Kidney (tissue), 14 donors: ENCODE results near the gene USP6NL. TPM values are rescaled to one million over a fixed set of nuclear protein-coding genes. Genes with fewer than 3 reads are reported as not detected.

ENCODE experiments used
- DNase-seq, 5 donors: peaks; one replicate each; pipeline ENCODE4 v3.0.0-alpha.2; 2013 to 2020
- FAIRE-seq: peaks from 2 replicates; lab custom pipeline; 2012; peaks lifted over from hg19 to GRCh38; lab: Jason Lieb, UNC
- H3K27ac ChIP-seq, 2 donors: one replicate each; pipeline ENCODE4 v1.7.0; 2013; ENCODE audit warnings: low read depth in 2 of 2, low read length in 2 of 2, inconsistent platforms in 1 of 2
- H3K27me3 ChIP-seq: one replicate; pipeline ENCODE4 v1.7.1; 2013; ENCODE audit warnings: low read length, inconsistent platforms; ENCODE audit not compliant: control insufficient read depth, insufficient read depth
- H3K36me3 ChIP-seq, 3 donors: one replicate each; pipeline versions ENCODE4 v1.7.0 to v1.7.1; 2013; ENCODE audit warnings: low read length in 3 of 3, control low read depth in 1 of 3, inconsistent platforms in 1 of 3; ENCODE audit not compliant: insufficient read depth in 3 of 3, control insufficient read depth in 2 of 3
- H3K4me1 ChIP-seq, 3 donors: one replicate each; pipeline versions ENCODE4 v1.7.0 to v1.7.1; 2013; ENCODE audit warnings: low read length in 3 of 3, inconsistent platforms in 1 of 3, low read depth in 1 of 3; ENCODE audit not compliant: control insufficient read depth in 2 of 3, insufficient read depth in 2 of 3
- H3K4me3 ChIP-seq, 3 donors: one replicate each; pipeline versions ENCODE4 v1.7.0 to v1.8.1; 2013; ENCODE audit warnings: low read length in 3 of 3, control low read depth in 1 of 3, inconsistent platforms in 1 of 3
- H3K9ac ChIP-seq, 3 donors: one replicate each; pipeline versions ENCODE4 v1.7.0 to v1.7.1; 2013; ENCODE audit warnings: low read length in 3 of 3, control low read depth in 1 of 3, inconsistent platforms in 1 of 3
- H3K9me3 ChIP-seq, 3 donors: one replicate each; pipeline versions ENCODE4 v1.7.0 to v1.7.1; 2013; ENCODE audit warnings: low read length in 3 of 3, control low read depth in 1 of 3, inconsistent platforms in 1 of 3; ENCODE audit not compliant: control insufficient read depth in 2 of 3, insufficient read depth in 1 of 3
- CTCF ChIP-seq: IDR thresholded peaks from 3 replicates; pipeline ENCODE4 v1.5.1; 2012; ENCODE audit warnings: mild to moderate bottlenecking, moderate library complexity, borderline replicate concordance; ENCODE audit not compliant: insufficient read depth; ENCODE audit errors: extremely low read depth
- intact Hi-C: fragments of 100-400 bp; cut with DNase I; formaldehyde crosslinking; loops from one replicate; pipeline ENCODE4 v1.11.1; 2022
- polyA plus RNA-seq: library from polyadenylated mRNA; stranded (reverse); fragments of 350-450 nt; fragmentation: Illumina TruSeq; extraction: RNeasy Lipid Tissue Mini Kit (QIAGEN cat#74804); gene quantifications from one replicate; pipeline ENCODE4 v1.2.3, GENCODE V29; 2014; ENCODE audit warnings: low read depth, low replicate concordance; ENCODE audit not compliant: insufficient read depth
- total RNA-seq: library from RNA; stranded (reverse); fragmentation: NEBNext Ultra II Directional; extraction: Animal tissue kit (Norgen Biotek cat#: 25700); gene quantifications from one replicate; pipeline ENCODE4 v1.2.1, GENCODE V29; 2021
- donor health status: control.
- donor health status: control.
- donor health status: control.
- donor health status: control.
- donor health status: control.
- donor health status: DM: yes; HTN: yes; CAD: no.
- donor health status: Normal renal cell carcinoma (clear cell type).

Gene USP6NL
- total and polyA plus RNA-seq, 2 donors from 2014 or later: 4.5 to 17.7 TPM

- DNase-seq (no peak), FAIRE-seq (no peak)
- Histone ChIP-seq H3K27me3 (no peaks in the 10 kb centered on the region), H3K4me3 (no peak overlapping the region), H3K36me3 (no peaks in the 10 kb centered on the region), H3K4me1 (peaks cover 0 to 7% (median 0%) of the 10 kb centered on the region in 3 donors), H3K9me3 (no peaks in the 10 kb centered on the region), H3K27ac (no peak overlapping the region), H3K9ac (no peak overlapping the region)
- no peak for TF ChIP-seq CTCF
- intact Hi-C loops: no loop called here
Measured at GRCh38 chr10:11593612-11594011, 17.8 kb downstream of the USP6NL start.

- no peak for TF ChIP-seq CTCF
- Histone ChIP-seq H3K4me1 (peaks cover 0 to under 1% (median 0%) of the 10 kb centered on the region in 3 donors), H3K36me3 (no peaks in the 10 kb centered on the region), H3K9ac (no peak overlapping the region), H3K9me3 (peaks cover 0 to 3% (median 0%) of the 10 kb centered on the region in 3 donors), H3K4me3 (no peak overlapping the region), H3K27me3 (no peaks in the 10 kb centered on the region), H3K27ac (no peak overlapping the region)
- no peak for DNase-seq
- no peak for FAIRE-seq
- intact Hi-C loops: no loop called here
Measured at GRCh38 chr10:11589738-11590137, 21.7 kb downstream of the USP6NL start.

- Histone ChIP-seq H3K27ac (no peak overlapping the region), H3K27me3 (no peaks in the 10 kb centered on the region), H3K4me1 (no peaks in the 10 kb centered on the region), H3K9me3 (peaks cover 0 to 3% (median 0%) of the 10 kb centered on the region in 3 donors), H3K4me3 (no peak overlapping the region), H3K9ac (no peak overlapping the region), H3K36me3 (no peaks in the 10 kb centered on the region)
- no peak for FAIRE-seq
- TF ChIP-seq CTCF: no peak
- intact Hi-C loops: no loop called here
- DNase-seq: no peak
Measured at GRCh38 chr10:11588873-11589574, 22.4 kb downstream of the USP6NL start.
